BE2C (cell line): ENCODE results near the gene ODF4.
"Not testable (repeated sequence)": the region's sequence is repeated elsewhere in the genome, so short reads cannot be mapped to it uniquely, and the experiment has no call there.

Source experiments
- DNase-seq: peaks from one replicate; pipeline ENCODE4 v3.0.0-alpha.2; 2020
- H3K27me3 ChIP-seq: fragments of 250-450 bp; sonication (Bioruptor Pico); 2 replicates; pipeline ENCODE4 v1.5.1; 2020; ENCODE audit warnings: mild to moderate bottlenecking
- H3K36me3 ChIP-seq: fragments of 250-450 bp; sonication (Bioruptor Pico); 2 replicates; pipeline ENCODE4 v1.5.1; 2020; ENCODE audit warnings: mild to moderate bottlenecking
- H3K4me1 ChIP-seq: fragments of 250-450 bp; sonication (Bioruptor Pico); 2 replicates; pipeline ENCODE4 v1.5.1; 2020
- H3K4me3 ChIP-seq: 2 replicates; pipeline ENCODE4 v1.5.1; 2011; ENCODE audit warnings: low read depth, low read length
- H3K9me3 ChIP-seq: fragments of 250-450 bp; sonication (Bioruptor Pico); 2 replicates; pipeline ENCODE4 v1.5.1; 2020
- TF ChIP-seq, protein P1 (sequence below): IDR thresholded peaks from 2 replicates; pipeline ENCODE4 v1.5.1; 2012; ENCODE audit warnings: mild to moderate bottlenecking, low read depth, low read length

Gene ODF4

DNA sequence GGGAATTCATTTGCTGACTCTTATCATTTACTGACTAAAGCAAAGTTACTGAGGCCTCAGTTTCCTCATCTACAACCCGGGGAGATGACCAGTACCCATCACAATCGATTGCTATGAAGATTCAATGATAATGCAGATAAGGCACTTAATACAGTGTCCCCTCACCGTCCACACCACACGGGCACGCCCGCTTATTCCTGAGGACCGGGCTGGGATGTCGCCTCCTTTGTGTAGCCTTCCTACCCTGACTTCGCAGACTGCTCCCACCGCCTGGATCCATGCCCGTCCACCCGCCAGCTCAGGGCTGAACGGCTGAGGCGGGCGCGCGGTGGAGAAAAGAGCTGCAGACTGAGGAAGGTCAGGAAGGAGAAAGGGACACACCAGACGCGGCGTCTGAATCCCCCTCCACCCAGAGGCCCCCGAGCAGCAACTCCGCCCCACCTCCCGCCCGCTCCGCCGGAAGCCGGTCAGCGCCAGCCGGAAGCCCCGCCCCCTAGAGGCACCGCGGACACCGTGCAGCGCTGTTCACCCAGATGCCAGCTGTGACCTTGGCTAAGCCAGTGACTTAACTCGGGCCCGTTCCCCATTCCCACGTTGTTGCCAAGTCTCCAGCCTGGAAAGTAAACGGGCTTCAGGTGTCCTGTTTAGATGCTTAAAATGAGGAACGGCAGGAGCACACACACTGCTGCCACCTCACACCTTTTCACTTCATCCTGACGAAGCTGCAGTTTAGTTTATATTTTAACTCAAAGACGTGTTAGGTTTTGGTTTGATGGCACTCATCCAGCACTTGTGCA lies 36.8 kb downstream of the ODF4 start, which contains the start of gene KRABD2:
TSS of gene KRABD2 (minus strand) at position 434 of the 797 bp plus-strand sequence.
- Histone ChIP-seq H3K9me3 (no peaks in the 10 kb centered on the region), H3K4me1 (no peaks in the 10 kb centered on the region), H3K27me3 (no peaks in the 10 kb centered on the region), H3K4me3 (peak within 1 kb of the TSS; percentile 62), H3K36me3 (peaks cover 47% of the 10 kb centered on the region)
- TF ChIP-seq, protein P1, sequence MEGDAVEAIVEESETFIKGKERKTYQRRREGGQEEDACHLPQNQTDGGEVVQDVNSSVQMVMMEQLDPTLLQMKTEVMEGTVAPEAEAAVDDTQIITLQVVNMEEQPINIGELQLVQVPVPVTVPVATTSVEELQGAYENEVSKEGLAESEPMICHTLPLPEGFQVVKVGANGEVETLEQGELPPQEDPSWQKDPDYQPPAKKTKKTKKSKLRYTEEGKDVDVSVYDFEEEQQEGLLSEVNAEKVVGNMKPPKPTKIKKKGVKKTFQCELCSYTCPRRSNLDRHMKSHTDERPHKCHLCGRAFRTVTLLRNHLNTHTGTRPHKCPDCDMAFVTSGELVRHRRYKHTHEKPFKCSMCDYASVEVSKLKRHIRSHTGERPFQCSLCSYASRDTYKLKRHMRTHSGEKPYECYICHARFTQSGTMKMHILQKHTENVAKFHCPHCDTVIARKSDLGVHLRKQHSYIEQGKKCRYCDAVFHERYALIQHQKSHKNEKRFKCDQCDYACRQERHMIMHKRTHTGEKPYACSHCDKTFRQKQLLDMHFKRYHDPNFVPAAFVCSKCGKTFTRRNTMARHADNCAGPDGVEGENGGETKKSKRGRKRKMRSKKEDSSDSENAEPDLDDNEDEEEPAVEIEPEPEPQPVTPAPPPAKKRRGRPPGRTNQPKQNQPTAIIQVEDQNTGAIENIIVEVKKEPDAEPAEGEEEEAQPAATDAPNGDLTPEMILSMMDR, result peak; percentile 47
- DNase-seq, result peak; percentile 92

DNA sequence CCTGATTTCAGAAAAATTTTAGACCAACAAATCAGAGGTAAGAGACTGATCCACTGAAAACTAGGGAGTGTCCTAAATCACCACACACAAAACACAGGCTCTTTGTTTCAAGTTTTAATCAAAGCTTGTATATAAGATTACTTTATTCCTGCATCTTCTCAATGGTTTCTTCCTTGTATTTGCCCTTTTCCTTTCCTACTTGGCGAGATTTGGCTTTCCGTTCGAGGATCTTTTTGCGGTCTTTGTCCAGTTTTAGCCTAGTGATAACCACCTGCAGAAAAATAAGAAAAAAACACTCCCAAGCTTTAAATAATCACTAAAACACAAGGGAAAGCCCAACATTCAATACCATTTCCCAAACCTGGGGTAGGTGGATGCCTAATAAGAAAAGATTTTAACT lies 37.8 kb downstream of the ODF4 start:
- Histone ChIP-seq H3K27me3 (no peaks in the 10 kb centered on the region), H3K36me3 (peaks cover 54% of the 10 kb centered on the region), H3K4me1 (no peaks in the 10 kb centered on the region), H3K4me3 (no peak overlapping the region), H3K9me3 (no peaks in the 10 kb centered on the region)
- DNase-seq, result no peak
- TF ChIP-seq, protein P1, result no peak

DNA sequence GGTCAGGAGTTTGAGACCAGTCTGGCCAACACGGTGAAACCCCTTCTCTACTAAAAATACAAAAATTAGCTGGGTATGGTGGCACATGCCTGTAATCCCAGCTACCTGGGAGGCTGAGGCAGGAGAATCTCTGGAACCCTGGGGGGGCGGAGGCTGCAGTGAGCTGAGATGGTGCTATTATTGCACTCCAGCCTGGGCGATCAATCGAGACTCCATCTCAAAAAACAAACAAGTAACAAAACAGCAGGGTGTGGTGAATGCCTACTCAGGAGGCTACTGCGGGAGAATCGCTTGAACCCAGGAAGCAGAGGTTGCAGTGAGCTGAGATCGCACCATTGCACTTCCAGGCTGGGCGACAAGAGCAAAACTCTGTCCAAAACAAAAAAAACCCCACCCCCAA lies 38.5 kb downstream of the ODF4 start:
- not testable (repeated sequence) for H3K4me1 ChIP-seq, H3K27me3 ChIP-seq, H3K9me3 ChIP-seq, DNase-seq, H3K4me3 ChIP-seq
- peaks cover 54% of the 10 kb centered on the region for H3K36me3 ChIP-seq

DNA sequence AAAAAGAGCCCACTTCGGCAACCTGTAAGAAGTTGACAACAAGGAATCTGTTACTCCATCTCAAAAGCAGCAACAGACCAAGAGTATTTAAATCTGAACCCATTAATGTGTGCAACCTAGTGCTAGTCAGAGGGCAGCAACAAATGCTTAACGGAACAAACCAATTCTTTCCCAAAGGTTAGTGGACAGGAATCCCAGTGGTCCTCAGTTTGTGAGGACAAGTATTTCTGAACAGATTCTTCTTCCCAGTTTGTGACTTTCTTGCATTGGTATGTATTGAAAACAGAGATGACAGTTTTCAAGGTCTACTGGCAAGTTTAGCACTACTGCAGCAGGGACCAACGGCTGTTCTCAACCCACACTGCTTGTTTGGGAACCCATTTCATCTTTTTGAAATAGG lies 40.4 kb downstream of the ODF4 start:
- no peaks in the 10 kb centered on the region for H3K4me1 ChIP-seq

DNA sequence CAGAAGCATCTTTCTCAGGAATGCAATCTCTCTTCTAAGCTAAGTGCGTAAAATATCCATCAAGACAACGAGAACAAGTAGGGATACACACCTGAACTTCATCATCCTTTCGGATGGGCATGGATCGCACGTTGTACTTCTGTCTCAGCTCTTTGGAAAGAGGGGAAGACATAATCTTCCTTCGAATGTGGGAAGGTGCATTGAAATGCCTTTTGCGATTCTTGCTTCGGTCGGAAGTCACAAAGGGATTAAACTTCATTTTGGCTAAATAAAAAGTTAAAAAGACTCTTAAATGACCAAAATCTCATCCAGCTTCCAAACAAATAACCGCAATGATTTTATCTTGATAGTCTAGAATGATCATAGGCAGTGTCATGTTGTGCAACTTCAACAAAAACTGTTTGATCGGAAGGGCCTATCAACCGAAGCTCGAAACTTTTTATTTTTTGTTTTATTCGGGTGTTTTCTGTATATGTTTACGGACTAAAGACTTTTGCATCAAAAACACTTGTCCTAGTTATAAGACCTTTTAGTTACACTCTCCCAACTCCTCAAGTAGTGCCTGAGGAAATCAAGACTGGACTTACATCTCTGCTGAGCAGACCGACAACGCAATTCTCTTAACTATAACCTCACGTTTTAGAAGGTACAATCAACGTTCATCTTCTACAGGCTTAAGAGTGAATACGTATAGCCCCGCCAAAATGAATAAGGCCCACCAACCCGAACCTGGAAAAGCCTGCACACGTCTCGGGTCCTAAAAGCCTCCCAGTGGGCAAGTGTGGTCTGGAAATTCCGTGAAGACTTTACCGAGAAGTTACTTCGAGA lies 42.6 kb downstream of the ODF4 start:
- TF ChIP-seq, protein P1, result no peak
- Histone ChIP-seq H3K36me3 (peaks cover 48% of the 10 kb centered on the region), H3K4me3 (peak overlapping the region; percentile 89), H3K4me1 (no peaks in the 10 kb centered on the region), H3K27me3 (no peaks in the 10 kb centered on the region), H3K9me3 (no peaks in the 10 kb centered on the region)
- DNase-seq, result no peak

More for the DNA sequence above, 40.4 kb downstream of the ODF4 start:
- no peaks in the 10 kb centered on the region for H3K9me3 ChIP-seq
- DNase-seq, result no peak
- peak overlapping the region; percentile 89 for H3K4me3 ChIP-seq
- H3K36me3 ChIP-seq, result peaks cover 54% of the 10 kb centered on the region
- TF ChIP-seq, protein P1, result no peak
- H3K27me3 ChIP-seq, result no peaks in the 10 kb centered on the region

DNA sequence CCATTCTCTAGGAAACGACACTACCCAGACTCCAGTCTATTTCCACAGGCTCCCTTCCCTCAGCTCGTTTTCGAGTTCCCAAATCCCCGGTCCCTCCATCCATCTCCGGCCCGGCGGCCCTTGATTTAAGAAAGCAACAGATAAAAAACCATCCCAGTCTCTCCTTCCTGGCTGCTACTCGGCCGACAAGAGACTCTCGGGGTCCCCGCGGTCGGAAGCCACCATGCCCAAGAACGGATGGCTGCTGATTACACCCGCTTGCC lies 43.2 kb downstream of the ODF4 start:
- TF ChIP-seq, protein P1, result no peak

More for the DNA sequence above, 43.2 kb downstream of the ODF4 start:
- H3K9me3 ChIP-seq, result no peaks in the 10 kb centered on the region
- no peaks in the 10 kb centered on the region for H3K4me1 ChIP-seq
- peaks cover 43% of the 10 kb centered on the region for H3K36me3 ChIP-seq
- DNase-seq, result no peak
- H3K27me3 ChIP-seq, result no peaks in the 10 kb centered on the region
- H3K4me3 ChIP-seq, result peak overlapping the region; percentile 89
